Vagina (tissue), 2 donors: ENCODE results near the gene PIAS1. TPM values are rescaled to one million over a fixed set of nuclear protein-coding genes. Genes with fewer than 3 reads are reported as not detected.
"Not testable (repeated sequence)": the region's sequence is repeated elsewhere in the genome, so short reads cannot be mapped to it uniquely, and the experiment has no call there.

Experiments used
- DNase-seq, 2 donors: peaks; one replicate each; pipeline ENCODE4 v3.0.0-alpha.2; 2017; ENCODE audit errors: extremely low spot score in 2 of 2
- H3K27ac ChIP-seq: fragments of 200-600 bp; sonication (generic); one replicate; pipeline ENCODE4 v1.5.1; 2019
- H3K27me3 ChIP-seq: fragments of 200-600 bp; sonication (generic); one replicate; pipeline ENCODE4 v1.5.1; 2019
- H3K36me3 ChIP-seq, 2 donors: fragments of 200-600 bp; sonication (generic); one replicate each; pipeline ENCODE4 v1.5.1; 2017 to 2019
- H3K4me1 ChIP-seq: fragments of 200-600 bp; sonication (generic); one replicate; pipeline ENCODE4 v1.5.1; 2019
- H3K4me3 ChIP-seq, 2 donors: fragments of 200-600 bp; sonication (generic); 1 replicate in 1 of 2; 2 replicates in 1 of 2; pipeline ENCODE4 v1.5.1; 2016 to 2019
- H3K9me3 ChIP-seq: fragments of 200-600 bp; sonication (generic); one replicate; pipeline ENCODE4 v1.5.1; 2019
- CTCF ChIP-seq, 3 experiments: fragments of 450-650 bp in 2 of 3; fragments of 200-600 bp in 1 of 3; sonication (generic) in 1 of 3; IDR thresholded peaks; one replicate each; pipeline ENCODE4 v1.5.1; 2017 to 2019; ENCODE audit warnings: antibody characterized with exemption in 3 of 3, mild to moderate bottlenecking in 2 of 3, moderate library complexity in 2 of 3
- POLR2A ChIP-seq, 2 donors: fragments of 450-650 bp; IDR thresholded peaks; one replicate each; pipeline ENCODE4 v1.6.1; 2017; ENCODE audit warnings: antibody characterized with exemption in 2 of 2, mild to moderate bottlenecking in 2 of 2, moderate library complexity in 2 of 2
- POLR2AphosphoS5 ChIP-seq, 2 donors: sonication (generic); formaldehyde crosslinking; IDR thresholded peaks; one replicate each; pipeline ENCODE4 v1.9.0; 2017; ENCODE audit warnings: antibody characterized with exemption in 2 of 2, mild to moderate bottlenecking in 2 of 2, low read depth in 1 of 2; ENCODE audit not compliant: insufficient read depth in 1 of 2
- intact Hi-C: fragments of 100-400 bp; cut with DNase I; formaldehyde crosslinking; loops from one replicate; pipeline ENCODE4 v1.15.1; 2023
- total RNA-seq: library from RNA; depleted of rRNA; stranded (reverse); fragments of >200 nt; gene quantifications from one replicate; pipeline ENCODE4 v1.2.3, GENCODE V29; 2016

Gene PIAS1
- total RNA-seq, 1 donor from 2014 or later: 88.1 TPM

- TF ChIP-seq POLR2AphosphoS5 (IDR thresholded peaks at IDR 0.05; ENCODE audit: insufficient read depth in 1 of 2, low read depth in 1 of 2): no peak
- TF ChIP-seq CTCF (IDR thresholded peaks at IDR 0.05): no peak
- TF ChIP-seq POLR2A (IDR thresholded peaks at IDR 0.05): no peak
- no peak overlapping the region for H3K27ac ChIP-seq
- intact Hi-C loops: no loop called here
- H3K4me1 ChIP-seq: peaks cover 30% of the 10 kb centered on the region
- H3K9me3 ChIP-seq: no peaks in the 10 kb centered on the region
- H3K4me3 ChIP-seq: no peak overlapping the region
- no peaks in the 10 kb centered on the region for H3K36me3 ChIP-seq
- DNase-seq: peak in 1 of 2 donors; percentile 80
- H3K27me3 ChIP-seq: no peaks in the 10 kb centered on the region
Measured at GRCh38 chr15:68209735-68210408, 155.8 kb downstream of the PIAS1 start.

GRCh38 chr15:68210409-68210756, 156.3 kb downstream of the PIAS1 start:
- peak overlapping the region; percentile 17 to 21 for H3K4me3 ChIP-seq
- no peaks in the 10 kb centered on the region for H3K27me3 ChIP-seq
- no peak overlapping the region for H3K27ac ChIP-seq
- H3K4me1 ChIP-seq: peaks cover 24% of the 10 kb centered on the region
- no peaks in the 10 kb centered on the region for H3K36me3 ChIP-seq
- no peak for DNase-seq
- TF ChIP-seq CTCF (IDR thresholded peaks at IDR 0.05): no peak
- TF ChIP-seq POLR2A (IDR thresholded peaks at IDR 0.05): no peak
- TF ChIP-seq POLR2AphosphoS5 (IDR thresholded peaks at IDR 0.05; ENCODE audit: insufficient read depth in 1 of 2, low read depth in 1 of 2): no peak
- H3K9me3 ChIP-seq: no peaks in the 10 kb centered on the region
- intact Hi-C loops: no loop called here

- Histone ChIP-seq H3K4me3 (peak overlapping the region; percentile 17 to 21), H3K27ac (no peak overlapping the region), H3K4me1 (peaks cover 18% of the 10 kb centered on the region), H3K9me3 (no peaks in the 10 kb centered on the region), H3K36me3 (no peaks in the 10 kb centered on the region), H3K27me3 (no peaks in the 10 kb centered on the region)
- DNase-seq: peak in 1 of 2 donors; percentile 83
- peak; percentile 29 to 75 (median 61) for TF ChIP-seq CTCF (IDR thresholded peaks at IDR 0.05)
- TF ChIP-seq POLR2AphosphoS5 (IDR thresholded peaks at IDR 0.05; ENCODE audit: insufficient read depth in 1 of 2, low read depth in 1 of 2): peak in 1 of 2 donors; percentile 39
- no peak for TF ChIP-seq POLR2A (IDR thresholded peaks at IDR 0.05)
- intact Hi-C loops: no loop called here
Measured at GRCh38 chr15:68210821-68211655, 156.9 kb downstream of the PIAS1 start.

GRCh38 chr15:68211656-68212320, 157.7 kb downstream of the PIAS1 start:
- H3K4me3 ChIP-seq: no peak overlapping the region
- H3K36me3 ChIP-seq: no peaks in the 10 kb centered on the region
- intact Hi-C loops: no loop called here
- H3K27ac ChIP-seq: no peak overlapping the region
- H3K4me1 ChIP-seq: peaks cover 10% of the 10 kb centered on the region
- TF ChIP-seq CTCF (IDR thresholded peaks at IDR 0.05) (no peak), POLR2A (IDR thresholded peaks at IDR 0.05) (no peak), POLR2AphosphoS5 (IDR thresholded peaks at IDR 0.05; ENCODE audit: insufficient read depth in 1 of 2, low read depth in 1 of 2) (no peak)
- no peaks in the 10 kb centered on the region for H3K27me3 ChIP-seq
- DNase-seq: no peak
- H3K9me3 ChIP-seq: no peaks in the 10 kb centered on the region

GRCh38 chr15:68213491-68213845, 159.4 kb downstream of the PIAS1 start:
- H3K27ac ChIP-seq, intact Hi-C loops: not testable (repeated sequence)

More at GRCh38 chr15:68213491-68213845, 159.4 kb downstream of the PIAS1 start:
- H3K4me1 ChIP-seq, H3K27me3 ChIP-seq, DNase-seq, H3K4me3 ChIP-seq, H3K9me3 ChIP-seq, H3K36me3 ChIP-seq: not testable (repeated sequence)
